GM12873 (cell line): ENCODE measurements around the gene PROX2.

Experiments
- CTCF ChIP-seq: IDR thresholded peaks from 2 replicates; pipeline ENCODE4 v1.5.1; 2012; ENCODE audit warnings: low read depth, mild to moderate bottlenecking, moderate library complexity, low read length, control low read depth; ENCODE audit not compliant: insufficient read depth; ENCODE audit errors: missing control alignments

The PROX2 gene

DNA sequence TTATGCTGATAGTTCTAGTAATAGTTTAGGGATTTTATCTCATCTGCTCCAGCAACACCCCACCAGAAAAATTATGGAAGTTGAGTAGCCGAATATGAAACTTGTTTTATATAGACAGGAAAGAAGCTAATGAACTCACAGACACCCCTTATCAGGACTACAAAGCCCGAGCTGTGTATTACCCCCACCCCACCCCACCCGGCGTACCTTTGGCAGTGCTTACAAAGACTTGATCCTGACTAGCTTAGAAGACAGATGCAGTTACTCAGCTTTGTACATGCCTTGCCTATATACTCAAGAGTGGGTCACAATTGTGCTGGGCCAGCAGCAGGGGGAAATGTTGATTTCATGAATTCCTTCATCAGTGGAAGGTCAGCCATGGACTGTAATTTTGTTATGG lies 22.4 kb downstream of the PROX2 start:
- TF ChIP-seq CTCF, result no peak

DNA sequence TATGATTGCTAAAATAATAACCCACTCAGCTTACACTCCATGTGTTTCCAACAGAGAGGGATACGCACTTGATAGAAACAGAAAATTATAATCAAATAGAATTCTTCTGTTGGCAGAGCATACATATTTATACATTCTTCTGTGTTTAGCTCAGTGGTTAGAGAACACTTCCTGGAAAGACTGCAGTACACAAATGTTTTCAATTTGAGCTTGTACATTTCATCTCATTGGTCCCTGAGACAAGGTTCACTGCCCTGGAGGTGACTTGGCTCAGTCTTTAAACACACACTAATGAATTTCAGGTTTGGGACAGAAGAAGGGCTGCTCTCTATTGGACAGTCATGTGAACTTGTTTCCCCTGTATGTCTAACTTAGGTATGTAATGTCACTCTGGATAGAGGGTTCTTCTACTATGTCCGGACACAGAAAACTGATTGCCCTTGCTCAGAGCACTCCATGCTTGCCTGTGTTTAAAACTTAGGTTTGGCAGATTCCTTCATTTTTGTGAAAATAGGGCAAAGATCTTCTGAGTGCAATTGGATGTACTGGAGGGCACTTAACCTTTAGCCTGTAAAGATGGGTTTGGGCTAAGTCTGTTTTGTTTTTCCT lies 22.9 kb downstream of the PROX2 start:
- no peak for TF ChIP-seq CTCF

DNA sequence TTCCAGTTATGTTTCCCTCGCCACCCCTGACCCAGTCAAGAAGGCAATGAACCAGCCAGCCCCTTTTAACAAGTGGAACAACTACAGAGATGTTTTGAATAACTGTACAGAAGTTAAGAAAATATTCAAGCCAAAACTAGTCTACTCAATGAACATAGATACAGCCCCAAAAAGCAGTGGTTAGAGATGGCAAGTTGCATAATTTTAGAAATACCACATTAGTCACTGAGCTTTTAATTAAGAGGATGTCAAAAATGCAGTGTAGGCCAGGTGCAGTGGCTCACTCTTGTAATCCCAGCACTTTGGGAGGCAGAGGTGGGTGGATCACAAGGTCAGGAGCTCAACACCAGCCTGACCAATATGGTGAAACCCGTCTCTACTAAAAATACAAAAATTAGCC lies 27.2 kb downstream of the PROX2 start:
- no peak for TF ChIP-seq CTCF

DNA sequence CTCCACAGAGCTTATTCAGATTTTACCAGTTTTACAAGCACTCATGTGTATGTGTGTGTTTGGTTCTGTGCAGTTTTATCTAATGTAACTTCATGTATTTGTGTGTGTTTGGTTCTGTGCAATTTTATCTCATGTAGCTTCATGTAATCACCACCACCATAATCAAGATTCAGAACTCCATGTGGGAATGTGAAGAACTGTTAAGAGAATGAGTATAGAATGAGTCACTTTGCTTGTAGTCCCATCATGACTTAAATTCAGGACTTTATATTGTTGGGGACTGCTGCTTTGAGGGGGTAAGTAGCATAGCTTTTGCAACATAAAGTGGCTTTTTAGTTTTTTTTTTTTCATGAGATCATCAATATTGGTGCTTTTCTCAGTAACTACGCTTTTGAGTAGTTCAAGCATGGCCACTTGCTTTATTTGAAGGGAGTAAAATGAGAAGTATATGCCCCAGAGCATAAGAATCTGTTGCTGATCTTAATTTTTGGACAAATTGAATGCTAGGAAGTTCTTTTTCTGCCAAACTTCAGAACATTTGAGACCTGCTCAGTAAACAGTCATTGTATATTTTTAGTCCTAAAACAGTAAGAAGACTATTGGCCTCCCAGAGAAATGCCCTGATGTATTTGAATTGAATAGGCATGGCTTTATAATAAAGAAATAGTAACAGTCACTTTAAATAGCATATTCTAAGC lies 28.8 kb downstream of the PROX2 start:
- no peak for TF ChIP-seq CTCF

- no peak for TF ChIP-seq CTCF
These were observed 29.8 kb downstream of the PROX2 start for GRCh38 chr14:74846168-74846567.

- no peak for TF ChIP-seq CTCF
These were observed 32.3 kb downstream of the PROX2 start for GRCh38 chr14:74843653-74844052.

DNA sequence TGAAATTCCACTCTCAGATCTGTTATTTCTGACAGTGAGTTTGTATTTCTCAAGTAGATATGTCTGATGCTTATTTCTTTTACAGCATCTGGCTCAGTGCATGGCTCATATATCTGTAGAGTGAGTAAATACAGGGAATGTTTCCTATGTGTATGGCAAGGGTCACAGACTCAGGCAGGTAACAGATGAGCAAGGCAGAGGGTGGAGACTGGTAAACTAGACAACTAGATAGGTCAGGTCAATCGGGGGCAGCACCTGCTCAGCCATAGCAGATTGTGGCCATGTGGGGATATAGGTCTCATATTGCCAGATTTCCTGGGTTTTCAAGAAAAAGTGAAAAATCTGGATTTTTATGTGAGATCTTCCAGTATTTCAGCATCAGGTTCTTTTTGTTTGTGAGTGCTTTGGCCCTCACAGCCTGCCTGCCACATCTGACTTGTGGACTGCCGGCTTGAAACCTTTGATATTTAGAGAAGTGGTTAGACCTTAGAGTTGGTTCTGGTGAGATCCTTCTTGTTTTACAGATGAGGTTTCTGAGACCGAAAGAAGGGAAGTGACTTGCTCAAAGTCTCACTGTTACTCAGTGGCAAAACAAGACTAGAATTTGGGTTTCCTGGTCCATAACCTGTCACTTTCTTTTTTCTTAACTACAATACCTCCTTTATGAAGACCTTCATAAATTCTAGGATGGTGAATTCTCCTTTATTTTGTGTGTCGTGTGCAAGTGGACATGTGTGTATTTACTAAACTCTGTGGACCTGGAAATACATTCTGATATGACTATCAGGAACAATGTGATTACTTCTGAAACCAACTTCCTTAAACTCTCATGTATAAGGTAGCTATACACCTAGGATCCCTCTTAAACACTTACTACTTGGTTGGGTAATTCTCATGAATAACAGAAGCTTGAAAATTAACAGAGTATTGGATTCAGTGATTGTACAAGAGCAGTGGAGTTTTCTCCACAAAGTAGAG lies 34.4 kb downstream of the PROX2 start:
- TF ChIP-seq CTCF, result no peak
